ENCODE data around the gene PARP6.

PARP6 gene

GRCh38 chr15:72197460-72198355 lies 74.6 kb downstream of the PARP6 start, which contains the start of gene GRAMD2A:
Gene GRAMD2A, minus strand, starts transcription at chr15:72197787.
- DNase-seq (ENCODE audit: low read depth): peak; percentile 29
- peak within 1 kb of the TSS; percentile 35 for H3K4me3 ChIP-seq (replicated peaks; ENCODE audit: low read depth, low read length)
- no peak for TF ChIP-seq CTCF (IDR thresholded peaks at IDR 0.05; ENCODE audit: low read length, missing control alignments)

GRCh38 chr15:72197041-72197459 lies 75.3 kb downstream of the PARP6 start:
- no peak for TF ChIP-seq CTCF (IDR thresholded peaks at IDR 0.05; ENCODE audit: low read length, missing control alignments)
- H3K4me3 ChIP-seq (replicated peaks; ENCODE audit: low read depth, low read length): peak overlapping the region; percentile 35
- no peak for DNase-seq (ENCODE audit: low read depth)

GRCh38 chr15:72196409-72197040 lies 75.8 kb downstream of the PARP6 start:
- DNase-seq (ENCODE audit: low read depth): no peak
- H3K4me3 ChIP-seq (replicated peaks; ENCODE audit: low read depth, low read length): no peak overlapping the region
- no peak for TF ChIP-seq CTCF (IDR thresholded peaks at IDR 0.05; ENCODE audit: low read length, missing control alignments)

GRCh38 chr15:72195101-72195511 lies 77.2 kb downstream of the PARP6 start:
- no peak for TF ChIP-seq CTCF (IDR thresholded peaks at IDR 0.05; ENCODE audit: low read length, missing control alignments)
- no peak overlapping the region for H3K4me3 ChIP-seq (replicated peaks; ENCODE audit: low read depth, low read length)
- no peak for DNase-seq (ENCODE audit: low read depth)

- no peak for DNase-seq (ENCODE audit: low read depth)
- H3K4me3 ChIP-seq (replicated peaks; ENCODE audit: low read depth, low read length): no peak overlapping the region
- TF ChIP-seq CTCF (IDR thresholded peaks at IDR 0.05; ENCODE audit: low read length, missing control alignments): no peak
Observed at GRCh38 chr15:72193836-72194396, 78.4 kb downstream of the PARP6 start.

- DNase-seq (ENCODE audit: low read depth): no peak
- no peak for TF ChIP-seq CTCF (IDR thresholded peaks at IDR 0.05; ENCODE audit: low read length, missing control alignments)
- no peak overlapping the region for H3K4me3 ChIP-seq (replicated peaks; ENCODE audit: low read depth, low read length)
Observed at GRCh38 chr15:72192416-72192815, 79.9 kb downstream of the PARP6 start.

Data from fibroblast of pulmonary artery (primary cell).